Upper lobe of right lung (tissue), 1 donor: ENCODE data around the gene KHNYN. TPM values are rescaled to one million over a fixed set of nuclear protein-coding genes. Genes with fewer than 3 reads are reported as not detected.

Source experiments
- ATAC-seq: fragments of 200-7000 bp; cut with Tn5 transposase; one replicate; pipeline ENCODE4 v1.9.1; 2020; ENCODE audit warnings: mild to moderate bottlenecking, moderate library complexity
- DNase-seq: peaks from one replicate; pipeline ENCODE4 v3.0.0-alpha.2; 2020
- H3K27ac ChIP-seq: fragments of 200-600 bp; one replicate; pipeline ENCODE4 v1.8.0; 2022
- H3K27me3 ChIP-seq: fragments of 200-600 bp; one replicate; pipeline ENCODE4 v1.8.0; 2022; ENCODE audit warnings: mild to moderate bottlenecking
- H3K36me3 ChIP-seq: fragments of 200-600 bp; one replicate; pipeline ENCODE4 v1.8.0; 2022
- H3K4me1 ChIP-seq: fragments of 200-600 bp; one replicate; pipeline ENCODE4 v1.8.0; 2022
- H3K4me3 ChIP-seq: fragments of 200-600 bp; one replicate; pipeline ENCODE4 v1.8.0; 2022; ENCODE audit warnings: mild to moderate bottlenecking
- H3K9me3 ChIP-seq: fragments of 200-600 bp; one replicate; pipeline ENCODE4 v1.8.0; 2022
- intact Hi-C: fragments of 100-400 bp; cut with DNase I; formaldehyde crosslinking; loops from one replicate; pipeline ENCODE4 v1.11.0; 2022
- total RNA-seq: library from RNA; stranded (reverse); fragmentation: NEBNext Ultra II Directional; extraction: Animal tissue kit (Norgen Biotek cat#: 25700); gene quantifications from one replicate; pipeline ENCODE4 v1.2.1, GENCODE V29; 2021
- TF ChIP-seq, protein P1 (sequence below): fragments of 200-600 bp; IDR thresholded peaks from one replicate; pipeline ENCODE4 v1.8.0; 2022; ENCODE audit warnings: antibody characterized with exemption
- donor health status: DM: no; HTN: yes; CAD: no; lungs with severe emphysema.

Gene KHNYN
- total RNA-seq, 1 donor from 2014 or later, result 56.2 TPM

GRCh38 chr14:24392325-24393091 lies 37.2 kb upstream of the KHNYN start:
- H3K4me1 ChIP-seq, result peaks cover 7% of the 10 kb centered on the region
- no peaks in the 10 kb centered on the region for H3K9me3 ChIP-seq
- TF ChIP-seq, protein P1, sequence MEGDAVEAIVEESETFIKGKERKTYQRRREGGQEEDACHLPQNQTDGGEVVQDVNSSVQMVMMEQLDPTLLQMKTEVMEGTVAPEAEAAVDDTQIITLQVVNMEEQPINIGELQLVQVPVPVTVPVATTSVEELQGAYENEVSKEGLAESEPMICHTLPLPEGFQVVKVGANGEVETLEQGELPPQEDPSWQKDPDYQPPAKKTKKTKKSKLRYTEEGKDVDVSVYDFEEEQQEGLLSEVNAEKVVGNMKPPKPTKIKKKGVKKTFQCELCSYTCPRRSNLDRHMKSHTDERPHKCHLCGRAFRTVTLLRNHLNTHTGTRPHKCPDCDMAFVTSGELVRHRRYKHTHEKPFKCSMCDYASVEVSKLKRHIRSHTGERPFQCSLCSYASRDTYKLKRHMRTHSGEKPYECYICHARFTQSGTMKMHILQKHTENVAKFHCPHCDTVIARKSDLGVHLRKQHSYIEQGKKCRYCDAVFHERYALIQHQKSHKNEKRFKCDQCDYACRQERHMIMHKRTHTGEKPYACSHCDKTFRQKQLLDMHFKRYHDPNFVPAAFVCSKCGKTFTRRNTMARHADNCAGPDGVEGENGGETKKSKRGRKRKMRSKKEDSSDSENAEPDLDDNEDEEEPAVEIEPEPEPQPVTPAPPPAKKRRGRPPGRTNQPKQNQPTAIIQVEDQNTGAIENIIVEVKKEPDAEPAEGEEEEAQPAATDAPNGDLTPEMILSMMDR, result no peak
- DNase-seq (no peak), ATAC-seq (peak; percentile 54)
- H3K4me3 ChIP-seq, result no peak overlapping the region
- intact Hi-C loops, result no loop called here
- no peaks in the 10 kb centered on the region for H3K27me3 ChIP-seq
- H3K36me3 ChIP-seq, result no peaks in the 10 kb centered on the region
- H3K27ac ChIP-seq, result peak overlapping the region; percentile 20

- no peaks in the 10 kb centered on the region for H3K36me3 ChIP-seq
- peaks cover 15% of the 10 kb centered on the region for H3K4me1 ChIP-seq
- no peak overlapping the region for H3K4me3 ChIP-seq
- no peak for DNase-seq
- intact Hi-C loops, result no loop called here
- no peak for ATAC-seq
- H3K9me3 ChIP-seq, result no peaks in the 10 kb centered on the region
- TF ChIP-seq, protein P1, result no peak
- H3K27ac ChIP-seq, result no peak overlapping the region
- H3K27me3 ChIP-seq, result no peaks in the 10 kb centered on the region
Measured at GRCh38 chr14:24394275-24394674, 35.5 kb upstream of the KHNYN start.

- DNase-seq (no peak), ATAC-seq (peak; percentile 45)
- no peaks in the 10 kb centered on the region for H3K9me3 ChIP-seq
- H3K4me1 ChIP-seq, result peaks cover 27% of the 10 kb centered on the region
- intact Hi-C loops, result no loop called here
- no peaks in the 10 kb centered on the region for H3K36me3 ChIP-seq
- H3K27ac ChIP-seq, result no peak overlapping the region
- H3K4me3 ChIP-seq, result no peak overlapping the region
- TF ChIP-seq, protein P1, result no peak
- no peaks in the 10 kb centered on the region for H3K27me3 ChIP-seq
Measured at GRCh38 chr14:24395609-24396582, 33.9 kb upstream of the KHNYN start.

GRCh38 chr14:24397639-24398292 lies 32.0 kb upstream of the KHNYN start:
- intact Hi-C loops, result no loop called here
- no peak for ATAC-seq
- TF ChIP-seq, protein P1, result no peak
- no peak overlapping the region for H3K4me3 ChIP-seq
- peaks cover 42% of the 10 kb centered on the region for H3K4me1 ChIP-seq
- peak overlapping the region; percentile 72 for H3K27ac ChIP-seq
- no peaks in the 10 kb centered on the region for H3K27me3 ChIP-seq
- no peaks in the 10 kb centered on the region for H3K9me3 ChIP-seq
- no peaks in the 10 kb centered on the region for H3K36me3 ChIP-seq
- no peak for DNase-seq

GRCh38 chr14:24398293-24398652 lies 31.5 kb upstream of the KHNYN start:
- Histone ChIP-seq H3K9me3 (no peaks in the 10 kb centered on the region), H3K27me3 (no peaks in the 10 kb centered on the region), H3K4me3 (peak overlapping the region; percentile 75), H3K27ac (peak overlapping the region; percentile 72), H3K36me3 (no peaks in the 10 kb centered on the region), H3K4me1 (peaks cover 46% of the 10 kb centered on the region)
- ATAC-seq (peak; percentile 31), DNase-seq (no peak)
- TF ChIP-seq, protein P1, result no peak
- intact Hi-C loops, result no loop called here
